Caco-2 (cell line): Measurements from ENCODE around the gene ALDOB. TPM values are rescaled to one million over a fixed set of nuclear protein-coding genes. Genes with fewer than 3 reads are reported as not detected.

ENCODE experiments used
- BruUV-seq: library from RNA; stranded (reverse); fragments of 400-500 nt; replicated peaks from 2 replicates; lab custom pipeline; 2021; lab: Mats Ljungman, UMichigan
- CTCF ChIA-PET: fragments of 300-600 bp; sonication (Branson Sonifier 250); formaldehyde crosslinking; loops from one replicate; lab custom pipeline; 2022; ENCODE audit warnings: antibody characterized with exemption; lab: Charles Lee
- POLR2A ChIA-PET: fragments of 300-600 bp; sonication (Branson Sonifier 250); formaldehyde crosslinking; loops from one replicate; lab custom pipeline; 2022; ENCODE audit warnings: antibody characterized with exemption; lab: Charles Lee
- DNase-seq, 2 experiments: peaks; one replicate each; pipeline versions ENCODE4 v3.0.0 to v3.0.0-alpha.2; 2020 to 2022
- H3K27me3 ChIP-seq: replicated peaks from 2 replicates; pipeline ENCODE4 v1.6.0; 2011; ENCODE audit warnings: low read length; ENCODE audit not compliant: control insufficient read depth, insufficient read depth
- H3K36me3 ChIP-seq: 2 replicates; pipeline ENCODE4 v1.5.1; 2011; ENCODE audit warnings: low read length; ENCODE audit not compliant: control insufficient read depth, insufficient read depth
- H3K4me1 ChIP-seq: fragments of 250-450 bp; sonication (Bioruptor Pico); 2 replicates; pipeline ENCODE4 v1.5.1; 2020; ENCODE audit warnings: mild to moderate bottlenecking
- H3K4me3 ChIP-seq: 2 replicates; pipeline ENCODE4 v1.5.1; 2011; ENCODE audit warnings: low read depth, mild to moderate bottlenecking, control low read depth, low read length
- H3K9me3 ChIP-seq: fragments of 250-450 bp; sonication (Bioruptor Pico); 2 replicates; pipeline ENCODE4 v1.5.1; 2020; ENCODE audit warnings: mild to moderate bottlenecking, moderate library complexity
- H3K27ac Mint-ChIP-seq: one replicate; pipeline ENCODE4 v1.8.0; 2022; ENCODE audit warnings: mixed read lengths; ENCODE audit not compliant: unreplicated experiment
- H3K27me3 Mint-ChIP-seq: one replicate; pipeline ENCODE4 v1.8.0; 2022; ENCODE audit warnings: mixed read lengths; ENCODE audit not compliant: insufficient read depth, unreplicated experiment
- H3K36me3 Mint-ChIP-seq: one replicate; pipeline ENCODE4 v1.8.0; 2022; ENCODE audit warnings: mild to moderate bottlenecking, mixed read lengths; ENCODE audit not compliant: insufficient read depth, unreplicated experiment
- H3K4me1 Mint-ChIP-seq: one replicate; pipeline ENCODE4 v1.8.0; 2022; ENCODE audit warnings: low read depth, mixed read lengths; ENCODE audit not compliant: unreplicated experiment
- H3K4me3 Mint-ChIP-seq: one replicate; pipeline ENCODE4 v1.8.0; 2022; ENCODE audit warnings: mild to moderate bottlenecking, moderate library complexity, mixed read lengths; ENCODE audit not compliant: unreplicated experiment
- H3K9me3 Mint-ChIP-seq: one replicate; pipeline ENCODE4 v1.8.0; 2022; ENCODE audit warnings: mixed read lengths; ENCODE audit not compliant: unreplicated experiment
- intact Hi-C: fragments of 100-400 bp; cut with micrococcal nuclease; formaldehyde crosslinking; loops from one replicate; pipeline ENCODE4 v1.10.0; 2022; ENCODE audit not compliant: unreplicated experiment
- total RNA-seq: library from RNA; stranded (reverse); gene quantifications from 2 replicates; pipeline ENCODE4 v1.2.3, GENCODE V29; 2022
- TF ChIP-seq, protein P1 (sequence below), 2 experiments: fragments of 200-600 bp in 1 of 2; IDR thresholded peaks; 1 replicate in 1 of 2; 2 replicates in 1 of 2; pipeline versions ENCODE4 v1.5.1 to v1.8.0; 2011 to 2022; ENCODE audit warnings: antibody characterized with exemption in 1 of 2, control low read depth in 1 of 2, inconsistent platforms in 1 of 2, low read depth in 1 of 2, low read length in 1 of 2, mild to moderate bottlenecking in 1 of 2, moderate library complexity in 1 of 2; ENCODE audit not compliant: insufficient read depth in 1 of 2, severe bottlenecking in 1 of 2, unreplicated experiment in 1 of 2

ALDOB gene
- total RNA-seq, 1 experiment from 2014 or later, result 0.18 TPM

DNA sequence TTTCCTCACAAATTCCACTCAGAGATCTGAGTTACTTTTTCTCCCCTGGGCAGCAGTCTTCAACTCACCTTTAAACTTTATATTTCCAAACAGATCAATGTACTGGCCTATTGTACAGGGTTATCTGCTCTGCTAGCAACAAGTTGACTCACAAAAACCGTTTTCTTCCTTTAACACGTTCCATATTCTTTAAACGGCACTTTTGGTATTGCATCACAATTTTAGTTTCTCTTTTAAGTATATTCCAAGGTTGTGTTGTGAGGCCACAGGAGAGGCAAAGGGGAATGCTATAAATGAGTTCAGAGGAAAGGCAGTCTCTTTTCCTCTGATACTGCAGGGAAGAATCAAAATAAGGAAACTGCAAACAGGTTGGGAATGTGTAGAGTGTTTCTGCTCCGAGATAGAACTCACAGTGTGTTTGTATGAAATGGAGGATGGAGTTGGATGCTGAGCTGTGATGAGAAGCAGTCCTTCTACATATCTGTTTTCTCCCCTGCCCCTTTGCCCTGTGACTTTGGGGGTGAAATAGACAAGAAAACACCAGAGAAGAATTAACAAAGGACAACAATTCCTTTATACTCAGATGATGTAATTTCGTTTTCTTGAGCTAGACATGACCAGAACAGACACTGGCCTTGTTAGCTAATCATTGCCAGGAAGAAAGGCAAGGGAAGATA lies 9.9 kb upstream of the ALDOB start:
- TF ChIP-seq, protein P1, sequence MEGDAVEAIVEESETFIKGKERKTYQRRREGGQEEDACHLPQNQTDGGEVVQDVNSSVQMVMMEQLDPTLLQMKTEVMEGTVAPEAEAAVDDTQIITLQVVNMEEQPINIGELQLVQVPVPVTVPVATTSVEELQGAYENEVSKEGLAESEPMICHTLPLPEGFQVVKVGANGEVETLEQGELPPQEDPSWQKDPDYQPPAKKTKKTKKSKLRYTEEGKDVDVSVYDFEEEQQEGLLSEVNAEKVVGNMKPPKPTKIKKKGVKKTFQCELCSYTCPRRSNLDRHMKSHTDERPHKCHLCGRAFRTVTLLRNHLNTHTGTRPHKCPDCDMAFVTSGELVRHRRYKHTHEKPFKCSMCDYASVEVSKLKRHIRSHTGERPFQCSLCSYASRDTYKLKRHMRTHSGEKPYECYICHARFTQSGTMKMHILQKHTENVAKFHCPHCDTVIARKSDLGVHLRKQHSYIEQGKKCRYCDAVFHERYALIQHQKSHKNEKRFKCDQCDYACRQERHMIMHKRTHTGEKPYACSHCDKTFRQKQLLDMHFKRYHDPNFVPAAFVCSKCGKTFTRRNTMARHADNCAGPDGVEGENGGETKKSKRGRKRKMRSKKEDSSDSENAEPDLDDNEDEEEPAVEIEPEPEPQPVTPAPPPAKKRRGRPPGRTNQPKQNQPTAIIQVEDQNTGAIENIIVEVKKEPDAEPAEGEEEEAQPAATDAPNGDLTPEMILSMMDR (IDR thresholded peaks at IDR 0.05; ENCODE audit: insufficient read depth in 1 of 2, low read depth in 1 of 2, low read length in 1 of 2, severe bottlenecking in 1 of 2, unreplicated experiment in 1 of 2), result no peak
- no TSS peak for BruUV-seq
- H3K36me3 ChIP-seq, result no peaks in the 10 kb centered on the region
- ChIA-PET POLR2A (no interaction called here), CTCF (no interaction called here)
- Mint-ChIP-seq H3K9me3 (no peaks in the 10 kb centered on the region), H3K36me3 (peaks cover 6% of the 10 kb centered on the region), H3K27me3 (no peaks in the 10 kb centered on the region), H3K27ac (peak overlapping the region; percentile 7), H3K4me3 (no peak overlapping the region), H3K4me1 (peaks cover 31% of the 10 kb centered on the region)
- H3K4me1 ChIP-seq, result peaks cover 31% of the 10 kb centered on the region
- no peaks in the 10 kb centered on the region for H3K27me3 ChIP-seq
- intact Hi-C loops, result loop anchor here (5.0 kb wide), 1 partner anchor 123 kb away; no protein-coding TSS in a partner anchor
- H3K4me3 ChIP-seq, result no peak overlapping the region
- no peak for DNase-seq
- H3K9me3 ChIP-seq, result no peaks in the 10 kb centered on the region

DNA sequence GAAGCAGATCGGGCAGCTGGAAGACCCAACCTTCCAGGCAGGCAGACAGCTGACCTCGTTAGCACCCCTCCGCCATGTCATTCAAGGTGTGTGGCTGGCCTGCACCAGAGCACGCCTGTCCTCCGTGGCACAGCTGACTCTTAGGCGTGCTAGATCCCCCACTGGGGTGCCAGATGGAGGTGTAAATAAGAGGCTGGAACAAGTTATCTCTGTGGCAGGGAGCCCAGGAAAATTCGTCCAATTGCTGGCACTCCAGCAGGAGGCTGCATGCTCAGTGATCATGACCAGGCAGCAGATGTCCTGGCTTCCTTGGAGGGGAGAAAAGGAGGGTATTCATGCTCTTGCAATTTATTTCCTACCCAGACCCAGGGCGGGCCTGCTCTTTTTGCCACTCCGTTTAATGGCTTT lies 7.8 kb upstream of the ALDOB start:
- ChIA-PET CTCF (no interaction called here), POLR2A (no interaction called here)
- Mint-ChIP-seq H3K27me3 (no peaks in the 10 kb centered on the region), H3K27ac (no peak overlapping the region), H3K36me3 (no peaks in the 10 kb centered on the region), H3K9me3 (no peaks in the 10 kb centered on the region), H3K4me1 (peaks cover 25% of the 10 kb centered on the region), H3K4me3 (no peak overlapping the region)
- no peaks in the 10 kb centered on the region for H3K27me3 ChIP-seq
- no peak for DNase-seq
- no peaks in the 10 kb centered on the region for H3K36me3 ChIP-seq
- intact Hi-C loops, result no loop called here
- TF ChIP-seq, protein P1 (IDR thresholded peaks at IDR 0.05; ENCODE audit: insufficient read depth in 1 of 2, low read depth in 1 of 2, low read length in 1 of 2, severe bottlenecking in 1 of 2, unreplicated experiment in 1 of 2), result no peak
- H3K4me1 ChIP-seq, result peaks cover 34% of the 10 kb centered on the region
- H3K4me3 ChIP-seq, result no peak overlapping the region
- no peaks in the 10 kb centered on the region for H3K9me3 ChIP-seq
- BruUV-seq, result no TSS peak

DNA sequence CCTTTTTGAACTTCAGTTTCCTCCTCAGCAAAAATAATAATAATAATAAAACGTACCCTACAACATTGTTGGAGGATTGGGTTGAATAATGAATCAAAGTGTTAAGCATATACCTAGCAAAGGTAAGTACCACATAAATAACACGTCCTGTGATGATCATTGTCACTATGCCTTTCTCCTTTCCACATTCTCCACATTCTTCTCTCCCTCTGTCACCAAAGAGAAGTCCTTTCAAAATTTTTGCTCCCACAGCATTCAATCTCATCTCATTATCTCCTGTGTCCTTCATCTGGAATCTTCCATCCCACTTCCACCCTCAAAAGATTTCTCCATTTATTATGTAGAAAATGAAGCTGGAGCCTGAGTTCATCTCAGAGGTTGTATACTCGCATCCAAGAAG lies 7.2 kb upstream of the ALDOB start:
- Mint-ChIP-seq H3K27ac (no peak overlapping the region), H3K9me3 (no peaks in the 10 kb centered on the region), H3K4me3 (no peak overlapping the region), H3K36me3 (no peaks in the 10 kb centered on the region), H3K27me3 (no peaks in the 10 kb centered on the region), H3K4me1 (peaks cover 23% of the 10 kb centered on the region)
- BruUV-seq, result no TSS peak
- POLR2A ChIA-PET, result no interaction called here
- no peak overlapping the region for H3K4me3 ChIP-seq
- no peaks in the 10 kb centered on the region for H3K9me3 ChIP-seq
- H3K36me3 ChIP-seq, result no peaks in the 10 kb centered on the region
- intact Hi-C loops, result loop anchor here (1.0 kb wide), 1 partner anchor 44 kb away; the partner anchor contains the start of genes MRPL50 and ZNF189
- CTCF ChIA-PET, result no interaction called here
- peaks cover 30% of the 10 kb centered on the region for H3K4me1 ChIP-seq
- H3K27me3 ChIP-seq, result no peaks in the 10 kb centered on the region
- TF ChIP-seq, protein P1 (IDR thresholded peaks at IDR 0.05; ENCODE audit: insufficient read depth in 1 of 2, low read depth in 1 of 2, low read length in 1 of 2, severe bottlenecking in 1 of 2, unreplicated experiment in 1 of 2), result no peak
- no peak for DNase-seq
